DMS153 treated with DMSO at 0.1 percent for 48 hours (cell line): Measurements from ENCODE around the gene TBC1D2B.
"Not testable (repeated sequence)": the region's sequence is repeated elsewhere in the genome, so short reads cannot be mapped to it uniquely, and the experiment has no call there.

Experiments
- DNase-seq: peaks from one replicate; lab custom pipeline; 2025; ENCODE audit not compliant: unreplicated experiment; lab: John Stamatoyannopoulos, UW

Gene TBC1D2B

DNA sequence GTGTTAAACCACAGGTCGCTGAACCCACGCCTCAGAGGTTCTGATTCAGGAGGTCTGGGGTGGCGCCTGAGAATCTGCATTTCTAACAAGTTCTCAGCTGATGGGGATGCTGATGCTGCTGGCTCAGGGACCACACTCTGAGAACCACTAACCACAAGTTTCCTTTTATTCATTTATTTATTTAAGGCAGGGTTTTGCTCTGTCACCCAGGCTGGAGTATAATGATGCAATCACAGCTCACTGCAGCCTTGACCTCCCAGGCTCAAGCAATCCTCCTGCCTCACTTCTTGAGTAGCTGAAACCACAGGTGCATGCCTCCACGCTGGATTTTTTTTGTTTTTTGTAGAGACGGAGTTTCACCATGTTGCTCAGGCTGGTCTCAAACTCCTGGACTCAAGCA, 123.6 kb downstream of the TBC1D2B start:
- not testable (repeated sequence) for DNase-seq

DNA sequence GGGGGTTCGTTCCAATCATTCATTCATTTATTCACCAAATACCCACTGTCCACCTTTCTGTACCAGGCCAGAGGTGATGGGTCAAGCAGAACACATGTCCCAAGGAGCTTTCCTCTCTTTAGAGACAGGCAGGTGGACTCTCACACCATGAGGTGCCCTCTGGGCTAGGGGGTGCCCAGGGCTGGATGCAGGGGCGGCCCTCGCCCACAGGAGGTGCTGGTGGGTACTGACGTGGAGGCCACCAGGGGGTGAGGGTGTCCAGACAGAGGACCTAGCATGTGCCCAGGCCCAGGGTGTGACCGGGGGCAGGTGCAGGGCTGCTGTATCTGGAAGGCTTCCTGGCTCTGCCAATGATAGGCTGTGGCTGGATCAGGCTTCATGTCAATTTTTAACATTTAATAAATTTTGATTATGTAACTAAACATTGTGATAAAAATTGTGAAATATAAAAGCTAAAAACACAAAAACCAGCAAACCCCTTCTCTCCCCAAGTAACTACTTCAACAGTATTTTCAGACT, 124.5 kb downstream of the TBC1D2B start:
- not testable (repeated sequence) for DNase-seq

DNA sequence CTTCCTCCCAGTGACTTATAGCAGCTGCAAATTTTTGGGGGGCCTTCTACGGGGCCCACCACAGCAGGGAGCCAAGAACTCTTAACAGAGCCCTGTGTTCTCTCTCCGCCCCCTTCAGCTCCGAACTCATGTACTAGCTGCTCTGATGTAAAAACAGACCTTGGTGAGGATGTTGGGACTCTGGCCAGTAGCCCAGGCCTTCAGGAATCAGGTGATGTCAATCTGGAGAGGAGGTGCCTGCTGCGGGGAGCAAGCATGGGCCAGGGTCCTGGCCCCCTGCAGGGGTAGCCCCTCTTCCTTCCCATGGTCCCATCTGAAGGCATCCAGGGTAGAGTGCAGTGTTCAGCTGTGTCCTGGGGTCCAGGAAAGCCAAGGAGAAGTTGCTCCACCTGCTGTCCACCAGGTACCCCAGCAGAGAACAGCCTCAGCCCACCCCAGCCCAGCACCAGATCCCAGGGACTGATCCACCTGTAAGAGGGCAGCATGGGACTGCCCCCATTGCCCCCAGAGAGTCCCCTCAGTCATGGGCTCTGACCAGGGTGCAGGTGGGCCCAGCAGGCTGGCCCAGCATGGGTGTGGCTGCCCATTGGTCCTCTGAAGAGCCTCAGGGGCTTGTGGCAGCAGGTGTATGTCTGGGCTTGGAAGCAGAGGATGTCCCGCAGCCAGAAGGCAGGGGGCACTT, 126.3 kb downstream of the TBC1D2B start:
- DNase-seq = not testable (repeated sequence)

DNA sequence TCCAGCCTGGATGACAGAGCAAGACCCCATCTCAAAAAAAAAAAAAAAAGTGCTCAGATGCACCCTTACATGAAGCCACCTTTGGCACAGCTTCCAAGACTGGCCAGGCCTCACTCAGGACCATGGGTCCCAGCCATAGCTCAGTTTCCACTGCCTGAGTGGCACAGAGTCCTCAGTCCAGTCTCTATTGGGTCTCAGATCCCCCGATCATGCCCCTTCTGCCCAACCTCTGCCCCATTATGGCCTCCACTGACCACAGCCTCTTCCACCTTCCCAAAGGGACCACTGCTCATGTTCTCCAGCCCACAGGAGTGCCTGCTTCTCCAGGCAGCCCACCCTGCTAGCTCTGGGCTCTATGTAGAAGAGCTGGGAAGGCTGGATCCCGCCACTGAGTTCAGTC, 127.0 kb downstream of the TBC1D2B start:
- DNase-seq = not testable (repeated sequence)

DNA sequence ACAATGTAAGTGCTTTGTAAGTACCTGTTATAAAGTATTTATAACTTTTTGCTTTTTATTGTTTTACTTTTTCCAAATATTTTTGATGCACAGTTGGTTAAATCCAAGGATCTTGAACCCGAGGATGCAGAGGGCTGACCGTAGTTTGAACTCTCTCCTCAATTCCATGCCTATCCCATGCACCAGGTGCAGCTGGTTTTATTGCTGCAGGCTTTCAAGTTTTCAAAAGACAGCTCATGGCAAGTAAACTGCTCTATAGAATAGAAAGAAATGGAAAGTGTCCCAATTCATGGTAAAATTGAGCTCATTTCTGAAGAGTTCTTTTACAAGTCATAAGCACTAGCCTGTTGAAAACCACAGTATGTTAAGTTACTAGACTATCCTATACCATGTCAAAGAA, 131.9 kb downstream of the TBC1D2B start:
- no peak for DNase-seq
